Measurements from ENCODE around the gene OR2AT4. TPM values are rescaled to one million over a fixed set of nuclear protein-coding genes. Genes with fewer than 3 reads are reported as not detected.

OR2AT4 gene
- total RNA-seq, 3 donors from 2014 or later = not detected

DNA sequence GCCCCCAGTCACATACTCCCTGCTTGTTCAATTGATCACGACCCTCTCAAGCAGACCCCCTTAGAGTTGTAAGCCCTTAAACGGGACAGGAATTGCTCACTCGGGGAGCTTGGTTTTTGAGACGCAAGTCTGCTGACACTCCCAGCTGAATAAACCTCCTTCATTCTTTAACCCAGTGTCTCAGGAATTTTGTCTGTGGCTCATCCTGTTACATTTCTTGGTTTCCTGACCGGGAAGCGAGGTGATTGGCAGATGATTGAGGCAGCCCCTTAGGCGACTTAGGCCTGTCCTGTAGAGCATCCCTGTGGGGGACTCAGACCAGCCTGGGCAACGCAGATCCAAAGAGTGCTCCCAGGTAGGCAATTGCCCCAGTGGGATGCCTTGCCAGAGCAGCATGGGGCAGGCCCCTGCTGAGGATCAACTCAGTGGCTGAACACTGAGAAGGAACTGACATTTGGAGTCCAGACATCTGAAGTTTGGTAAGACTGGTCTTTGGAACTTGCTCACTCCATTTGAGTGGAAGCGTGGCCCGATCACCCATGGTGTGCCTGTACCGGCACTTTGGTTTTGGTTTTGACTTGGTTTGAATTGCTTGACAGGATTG lies 56.4 kb downstream of the OR2AT4 start:
- Histone ChIP-seq H3K27ac (no peak overlapping the region), H3K9me3 (no peaks in the 10 kb centered on the region), H3K4me1 (no peaks in the 10 kb centered on the region), H3K27me3 (no peaks in the 10 kb centered on the region), H3K4me3 (no peak overlapping the region), H3K36me3 (no peaks in the 10 kb centered on the region)
- intact Hi-C loops (cut with DNase I; ENCODE audit: low total_unique reads) = no loop called here
- TF ChIP-seq POLR2AphosphoS5 (IDR thresholded peaks at IDR 0.05) (no peak), POLR2A (IDR thresholded peaks at IDR 0.05) (no peak)
- TF ChIP-seq, protein P1, sequence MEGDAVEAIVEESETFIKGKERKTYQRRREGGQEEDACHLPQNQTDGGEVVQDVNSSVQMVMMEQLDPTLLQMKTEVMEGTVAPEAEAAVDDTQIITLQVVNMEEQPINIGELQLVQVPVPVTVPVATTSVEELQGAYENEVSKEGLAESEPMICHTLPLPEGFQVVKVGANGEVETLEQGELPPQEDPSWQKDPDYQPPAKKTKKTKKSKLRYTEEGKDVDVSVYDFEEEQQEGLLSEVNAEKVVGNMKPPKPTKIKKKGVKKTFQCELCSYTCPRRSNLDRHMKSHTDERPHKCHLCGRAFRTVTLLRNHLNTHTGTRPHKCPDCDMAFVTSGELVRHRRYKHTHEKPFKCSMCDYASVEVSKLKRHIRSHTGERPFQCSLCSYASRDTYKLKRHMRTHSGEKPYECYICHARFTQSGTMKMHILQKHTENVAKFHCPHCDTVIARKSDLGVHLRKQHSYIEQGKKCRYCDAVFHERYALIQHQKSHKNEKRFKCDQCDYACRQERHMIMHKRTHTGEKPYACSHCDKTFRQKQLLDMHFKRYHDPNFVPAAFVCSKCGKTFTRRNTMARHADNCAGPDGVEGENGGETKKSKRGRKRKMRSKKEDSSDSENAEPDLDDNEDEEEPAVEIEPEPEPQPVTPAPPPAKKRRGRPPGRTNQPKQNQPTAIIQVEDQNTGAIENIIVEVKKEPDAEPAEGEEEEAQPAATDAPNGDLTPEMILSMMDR (IDR thresholded peaks at IDR 0.05) = no peak
- DNase-seq (ENCODE audit: low spot score in 2 of 2) = no peak

DNA sequence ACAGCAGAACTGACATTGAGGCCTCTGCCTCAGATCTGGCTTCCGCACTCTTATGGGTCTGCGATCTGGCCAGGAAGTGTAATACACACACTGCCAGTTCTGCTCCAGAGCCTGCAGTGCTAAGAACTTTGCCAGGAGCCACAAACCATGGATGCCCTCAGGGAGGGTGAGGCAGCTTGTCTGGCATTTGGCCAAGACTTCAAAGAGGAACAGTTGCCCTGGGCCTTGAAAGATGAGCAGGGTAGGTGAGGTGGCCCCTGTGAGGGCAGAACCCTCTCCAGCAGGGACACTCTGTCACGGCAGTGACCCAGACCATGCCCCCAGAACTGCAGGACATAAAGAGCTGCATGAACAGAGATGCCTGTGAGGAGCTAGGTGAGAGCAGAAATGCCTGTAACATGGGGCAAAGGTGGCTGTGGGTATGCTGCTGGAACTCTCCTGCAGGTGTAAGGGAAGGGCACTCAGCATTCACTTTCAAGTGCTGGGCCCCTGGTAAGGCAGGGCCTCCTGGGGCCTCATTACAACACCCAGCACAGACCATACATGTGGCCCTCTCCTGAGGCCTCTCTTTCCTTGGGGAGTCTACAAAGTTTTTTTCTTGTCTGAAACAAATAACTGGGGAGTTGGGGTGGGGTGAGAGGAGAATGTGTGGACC lies 60.6 kb downstream of the OR2AT4 start:
- DNase-seq (ENCODE audit: low spot score in 2 of 2) = no peak
- H3K9me3 ChIP-seq = no peaks in the 10 kb centered on the region
- H3K4me3 ChIP-seq = no peak overlapping the region
- no peaks in the 10 kb centered on the region for H3K27me3 ChIP-seq
- intact Hi-C loops (cut with DNase I; ENCODE audit: low total_unique reads) = no loop called here
- H3K27ac ChIP-seq = no peak overlapping the region
- no peaks in the 10 kb centered on the region for H3K36me3 ChIP-seq
- no peaks in the 10 kb centered on the region for H3K4me1 ChIP-seq
- no peak for TF ChIP-seq POLR2A (IDR thresholded peaks at IDR 0.05)
- TF ChIP-seq POLR2AphosphoS5 (IDR thresholded peaks at IDR 0.05) = no peak
- TF ChIP-seq, protein P1 (IDR thresholded peaks at IDR 0.05) = no peak

- no peak for TF ChIP-seq POLR2AphosphoS5 (IDR thresholded peaks at IDR 0.05)
- no peak for TF ChIP-seq POLR2A (IDR thresholded peaks at IDR 0.05)
- TF ChIP-seq, protein P1 (IDR thresholded peaks at IDR 0.05) = no peak
- Histone ChIP-seq H3K9me3 (no peaks in the 10 kb centered on the region), H3K4me3 (no peak overlapping the region), H3K4me1 (no peaks in the 10 kb centered on the region), H3K27me3 (no peaks in the 10 kb centered on the region), H3K27ac (no peak overlapping the region), H3K36me3 (no peaks in the 10 kb centered on the region)
- intact Hi-C loops (cut with DNase I; ENCODE audit: low total_unique reads) = no loop called here
- no peak for DNase-seq (ENCODE audit: low spot score in 2 of 2)
These were observed 61.4 kb downstream of the OR2AT4 start for GRCh38 chr11:75035256-75035655.

- no peaks in the 10 kb centered on the region for H3K4me1 ChIP-seq
- no peak overlapping the region for H3K4me3 ChIP-seq
- no peak for DNase-seq (ENCODE audit: low spot score in 2 of 2)
- no peaks in the 10 kb centered on the region for H3K9me3 ChIP-seq
- no peaks in the 10 kb centered on the region for H3K27me3 ChIP-seq
- H3K36me3 ChIP-seq = no peaks in the 10 kb centered on the region
- TF ChIP-seq, protein P1 (IDR thresholded peaks at IDR 0.05) = no peak
- TF ChIP-seq POLR2A (IDR thresholded peaks at IDR 0.05) (no peak), POLR2AphosphoS5 (IDR thresholded peaks at IDR 0.05) (no peak)
- H3K27ac ChIP-seq = no peak overlapping the region
- intact Hi-C loops (cut with DNase I; ENCODE audit: low total_unique reads) = no loop called here
These were observed 62.8 kb downstream of the OR2AT4 start for GRCh38 chr11:75033916-75034315.

- no peak for TF ChIP-seq POLR2A (IDR thresholded peaks at IDR 0.05)
- TF ChIP-seq, protein P1 (IDR thresholded peaks at IDR 0.05) = no peak
- no peak for TF ChIP-seq POLR2AphosphoS5 (IDR thresholded peaks at IDR 0.05)
- no peaks in the 10 kb centered on the region for H3K4me1 ChIP-seq
- H3K27ac ChIP-seq = no peak overlapping the region
- H3K27me3 ChIP-seq = no peaks in the 10 kb centered on the region
- H3K36me3 ChIP-seq = no peaks in the 10 kb centered on the region
- intact Hi-C loops (cut with DNase I; ENCODE audit: low total_unique reads) = no loop called here
- H3K9me3 ChIP-seq = no peaks in the 10 kb centered on the region
- no peak for DNase-seq (ENCODE audit: low spot score in 2 of 2)
- no peak overlapping the region for H3K4me3 ChIP-seq
These were observed 64.1 kb downstream of the OR2AT4 start for GRCh38 chr11:75032550-75032935.
